Measurements from ENCODE around the gene ESPNL.

DNA sequence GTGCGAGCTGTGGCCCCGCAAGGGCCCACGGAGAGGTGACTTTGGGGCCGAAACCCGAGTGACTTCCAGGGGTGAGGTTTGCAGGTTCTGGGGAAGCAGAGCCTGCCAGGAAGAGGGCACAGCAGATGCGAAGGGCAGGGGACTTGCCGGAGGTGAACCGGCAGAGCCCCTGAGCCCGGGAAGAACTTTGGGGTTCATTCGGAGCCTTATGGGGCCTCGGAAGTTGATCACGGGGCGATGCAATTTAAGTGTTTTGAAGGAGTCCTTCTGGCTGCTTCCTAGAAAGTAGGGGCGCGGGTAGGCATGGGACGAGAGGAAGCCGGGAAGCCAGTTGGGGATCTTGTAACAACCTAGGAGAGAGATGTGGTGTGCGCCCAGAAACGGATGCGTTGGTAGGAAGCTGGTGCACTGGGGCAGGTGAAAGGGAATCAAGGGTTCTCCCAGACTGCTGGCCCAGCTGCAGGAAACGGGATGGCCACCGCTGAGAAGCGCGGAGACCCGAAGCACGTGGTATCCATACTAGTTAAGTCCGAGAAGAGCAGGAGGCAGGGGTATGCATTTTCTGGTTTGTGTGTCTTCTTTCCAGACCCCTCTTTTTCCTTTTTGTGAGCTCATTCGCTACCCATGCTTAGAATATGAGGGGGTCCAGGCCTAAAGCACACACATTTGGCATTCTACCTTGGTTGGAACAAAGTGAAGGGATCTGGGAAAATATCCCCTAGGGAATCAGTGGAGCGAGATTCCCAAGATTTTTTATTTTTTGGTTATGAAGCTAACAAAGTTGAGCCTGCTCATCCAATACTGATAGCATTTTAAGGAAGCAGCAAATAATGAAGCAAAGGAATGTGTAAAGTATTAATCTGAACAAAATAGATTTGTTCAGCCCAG, 38.6 kb upstream of the ESPNL start:
- TF ChIP-seq TGIF2 (CRISPR knock-in tag; IDR thresholded peaks at IDR 0.05) (no peak), YBX1 (IDR thresholded peaks at IDR 0.05) (no peak), FOXA1 (IDR thresholded peaks at IDR 0.05; ENCODE audit: borderline replicate concordance) (no peak), ZNF24 (IDR thresholded peaks at IDR 0.05) (no peak), HNRNPLL (IDR thresholded peaks at IDR 0.05; ENCODE audit: low read depth, low read length, poor library complexity, severe bottlenecking) (no peak), ARHGAP35 (IDR thresholded peaks at IDR 0.05; ENCODE audit: partially characterized antibody) (no peak)
